Neuronal stem cell (in vitro differentiated cells): ENCODE measurements around the gene FAF2.
A peak's percentile ranks its signal among the peaks of the same experiment; 100 is the strongest.

Experiments
- DNase-seq: peaks from one replicate; pipeline ENCODE4 v3.0.0-alpha.2; 2013; ENCODE audit warnings: low spot score
- H2AFZ ChIP-seq: one replicate; pipeline ENCODE4 v1.6.1; 2013; ENCODE audit warnings: mild to moderate bottlenecking, low read length, inconsistent platforms
- H2AK5ac ChIP-seq: 2 replicates; pipeline ENCODE4 v1.6.1; 2013; ENCODE audit warnings: low read depth, mild to moderate bottlenecking, inconsistent platforms, low read length, moderate library complexity, mixed read lengths
- H2BK120ac ChIP-seq: 2 replicates; pipeline ENCODE4 v1.6.1; 2013; ENCODE audit warnings: low read depth, mild to moderate bottlenecking, inconsistent platforms, low read length, moderate library complexity, mixed read lengths
- H2BK12ac ChIP-seq: one replicate; pipeline ENCODE4 v1.6.1; 2013; ENCODE audit warnings: low read length, inconsistent platforms
- H2BK15ac ChIP-seq: 2 replicates; pipeline ENCODE4 v1.6.1; 2013; ENCODE audit warnings: mild to moderate bottlenecking, low read length, inconsistent platforms, mixed read lengths
- H2BK5ac ChIP-seq: one replicate; pipeline ENCODE4 v1.6.1; 2013; ENCODE audit warnings: inconsistent platforms, mild to moderate bottlenecking, low read length, moderate library complexity
- H3K14ac ChIP-seq: one replicate; pipeline ENCODE4 v1.6.1; 2013; ENCODE audit warnings: low read length, inconsistent platforms
- H3K18ac ChIP-seq: 2 replicates; pipeline ENCODE4 v1.6.1; 2013; ENCODE audit warnings: low read length, inconsistent platforms
- H3K23ac ChIP-seq: 2 replicates; pipeline ENCODE4 v1.6.1; 2013; ENCODE audit warnings: low read depth, mild to moderate bottlenecking, mixed read lengths, low read length, inconsistent platforms; ENCODE audit not compliant: poor library complexity
- H3K27ac ChIP-seq: replicated peaks from 3 replicates; pipeline ENCODE4 v1.5.1; 2013; ENCODE audit warnings: low read length, inconsistent platforms
- H3K27me3 ChIP-seq, 3 experiments: 2 replicates each; pipeline ENCODE4 v1.6.1; 2013; ENCODE audit warnings: low read length in 3 of 3, mild to moderate bottlenecking in 2 of 3, inconsistent platforms in 1 of 3, low read depth in 1 of 3, mixed read lengths in 1 of 3, moderate library complexity in 1 of 3; ENCODE audit not compliant: control insufficient read depth in 3 of 3, insufficient read depth in 3 of 3
- H3K36me3 ChIP-seq, 2 donors: replicated peaks in 1 of 2; 2 replicates each; pipeline ENCODE4 v1.6.1; 2013; ENCODE audit warnings: low read length in 2 of 2; ENCODE audit not compliant: control insufficient read depth in 2 of 2, insufficient read depth in 2 of 2
- H3K4ac ChIP-seq: 2 replicates; pipeline ENCODE4 v1.6.1; 2013; ENCODE audit warnings: inconsistent platforms, mild to moderate bottlenecking, low read length, moderate library complexity
- H3K4me1 ChIP-seq, 2 donors: 1 replicate in 1 of 2; 2 replicates in 1 of 2; pipeline ENCODE4 v1.6.1; 2013; ENCODE audit warnings: low read length in 2 of 2, low read depth in 1 of 2; ENCODE audit not compliant: control insufficient read depth in 2 of 2, insufficient read depth in 1 of 2
- H3K4me2 ChIP-seq: one replicate; pipeline ENCODE4 v1.6.1; 2013; ENCODE audit warnings: mild to moderate bottlenecking, low read length, inconsistent platforms; ENCODE audit not compliant: insufficient read depth, poor library complexity, severe bottlenecking
- H3K4me3 ChIP-seq, 2 donors: 2 replicates each; pipeline ENCODE4 v1.5.1; 2013; ENCODE audit warnings: low read length in 2 of 2, mild to moderate bottlenecking in 2 of 2, inconsistent platforms in 1 of 2, moderate library complexity in 1 of 2
- H3K79me1 ChIP-seq: one replicate; pipeline ENCODE4 v1.6.1; 2013; ENCODE audit warnings: low read depth, mild to moderate bottlenecking, inconsistent platforms, low read length, moderate library complexity
- H3K9ac ChIP-seq: one replicate; pipeline ENCODE4 v1.6.1; 2013; ENCODE audit warnings: mild to moderate bottlenecking, low read depth, low read length, inconsistent platforms; ENCODE audit not compliant: poor library complexity
- H3K9me3 ChIP-seq, 2 donors: replicated peaks in 1 of 2; 2 replicates each; pipeline versions ENCODE3 to v1.6.1; 2013; ENCODE audit warnings: low read length in 2 of 2, mild to moderate bottlenecking in 2 of 2, inconsistent platforms in 1 of 2, low read depth in 1 of 2, mixed read lengths in 1 of 2, moderate library complexity in 1 of 2; ENCODE audit not compliant: control insufficient read depth in 2 of 2, insufficient read depth in 1 of 2
- H4K8ac ChIP-seq: one replicate; pipeline ENCODE4 v1.6.1; 2013; ENCODE audit warnings: low read depth, mild to moderate bottlenecking, inconsistent platforms, low read length, moderate library complexity
- H4K91ac ChIP-seq: one replicate; pipeline ENCODE4 v1.6.1; 2013; ENCODE audit warnings: low read length, low read depth, mild to moderate bottlenecking, inconsistent platforms; ENCODE audit not compliant: poor library complexity
- WGBS, 2 donors: extraction: QIAGEN DNeasy Blood & Tissue Kit; methylation state at CpG; one replicate each; pipeline ENCODE4 v1.1.7; 2013; ENCODE audit warnings: missing lambda C conversion rate in 2 of 2, mixed read lengths in 1 of 2; ENCODE audit not compliant: insufficient read length in 2 of 2, insufficient replicate concordance in 1 of 2; ENCODE audit errors: extremely low coverage in 2 of 2; 5-methylcytosine and 5-hydroxymethylcytosine counted together

The FAF2 gene

DNA sequence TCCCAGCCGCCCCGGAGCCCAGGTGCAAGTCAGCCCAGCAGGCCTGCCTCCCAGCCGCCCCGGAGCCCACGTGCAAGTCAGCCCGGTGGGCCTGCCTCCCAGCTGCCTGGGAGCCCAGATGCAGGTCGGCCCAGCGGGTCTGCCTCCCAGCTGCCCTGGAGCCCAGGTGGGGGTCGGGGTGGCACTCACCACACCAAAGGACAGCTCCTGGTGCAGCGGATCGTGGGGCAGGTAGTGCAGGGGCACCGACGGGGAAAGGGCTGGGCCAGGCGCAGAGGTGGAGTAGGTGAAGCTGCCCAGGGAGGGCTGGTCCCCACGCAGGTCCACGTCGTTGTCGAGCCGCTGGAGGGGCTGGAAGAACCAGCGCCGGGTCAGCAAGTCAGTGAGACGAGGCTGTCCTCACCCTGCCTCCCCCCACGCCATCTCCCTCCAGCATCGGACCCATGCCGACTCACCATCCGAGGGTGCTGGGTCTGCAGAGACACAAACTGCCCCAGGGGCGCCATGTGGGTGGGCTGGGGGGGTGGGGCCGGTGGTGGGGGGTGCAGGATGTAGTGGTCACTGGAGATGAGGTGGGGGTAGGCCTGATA, 82.3 kb downstream of the FAF2 start:
- Histone ChIP-seq H3K36me3 (peaks cover 48 to 83% of the 10 kb centered on the region in 2 donors), H3K4ac (no peak overlapping the region), H3K18ac (no peak overlapping the region), H3K27me3 (no peaks in the 10 kb centered on the region), H4K8ac (no peak overlapping the region), H2AK5ac (no peak overlapping the region), H2BK12ac (no peak overlapping the region), H4K91ac (no peak overlapping the region), H3K79me1 (peaks cover 31% of the 10 kb centered on the region), H3K4me1 (peaks cover 4 to 12% of the 10 kb centered on the region in 2 donors), H3K4me3 (no peak overlapping the region), H3K4me2 (no peak overlapping the region), H2BK120ac (no peak overlapping the region), H3K23ac (peak overlapping the region; percentile 86), H3K9ac (no peak overlapping the region), H2BK5ac (no peak overlapping the region), H2AFZ (no peak overlapping the region), H3K27ac (no peak overlapping the region), H2BK15ac (no peak overlapping the region), H3K14ac (no peak overlapping the region), H3K9me3 (no peaks in the 10 kb centered on the region)
- DNase-seq, result no peak
- no CpG with 5 or more reads among the region's 28 CpGs for WGBS, 2 donors

DNA sequence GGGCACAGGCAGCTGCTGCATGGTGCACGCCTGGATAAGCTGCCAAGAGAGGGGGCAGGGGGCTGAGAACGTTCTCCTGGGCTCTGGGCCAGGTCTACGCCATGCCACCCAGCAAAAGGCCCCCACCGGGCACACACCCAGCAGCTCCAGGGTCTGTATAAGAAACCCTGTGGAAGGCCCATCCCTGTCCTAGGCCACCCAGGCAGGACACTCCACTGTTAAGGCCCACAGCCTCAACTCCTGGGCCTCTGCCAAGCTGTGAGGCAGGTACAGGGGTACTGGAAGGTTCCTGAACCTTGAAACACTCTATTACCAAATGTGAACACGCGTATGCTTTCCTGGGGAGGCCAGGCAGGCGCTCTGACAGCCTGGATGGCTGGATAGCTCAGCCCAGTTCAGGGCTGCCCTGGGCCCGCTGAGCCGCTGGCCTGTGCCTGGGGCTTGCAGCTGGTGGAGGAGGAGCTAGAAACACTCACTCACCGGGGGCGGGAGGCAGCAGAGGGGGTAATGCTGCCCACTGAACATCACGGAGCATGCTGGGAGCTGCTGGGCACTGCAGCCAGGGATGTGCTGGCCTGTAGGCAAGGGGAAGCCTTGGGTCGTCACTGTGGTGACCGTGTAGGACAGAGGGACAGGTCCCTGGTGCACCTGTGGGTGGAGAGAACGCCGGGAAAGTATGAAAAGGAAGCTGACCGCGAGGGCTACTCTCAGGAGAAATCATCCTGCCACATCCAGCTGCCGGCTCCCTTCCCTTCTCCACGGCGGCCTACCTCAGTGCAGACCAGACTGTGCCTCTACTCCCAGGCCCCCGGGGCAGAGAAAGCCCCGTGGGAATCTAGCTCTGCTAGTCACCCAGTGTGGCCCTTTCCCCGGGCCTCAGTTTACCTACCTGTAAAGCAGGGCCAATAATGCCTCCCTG, 83.1 kb downstream of the FAF2 start:
- H3K27me3 ChIP-seq, result no peaks in the 10 kb centered on the region
- WGBS, 2 donors, result no CpG with 5 or more reads among the region's 24 CpGs
- H2AK5ac ChIP-seq, result no peak overlapping the region
- peak overlapping the region; percentile 86 for H4K8ac ChIP-seq
- H2BK5ac ChIP-seq, result peak overlapping the region; percentile 48
- no peak overlapping the region for H3K9ac ChIP-seq
- no peak overlapping the region for H2BK120ac ChIP-seq
- no peak overlapping the region for H3K4me3 ChIP-seq
- no peak overlapping the region for H3K4ac ChIP-seq
- no peak overlapping the region for H3K4me2 ChIP-seq
- H4K91ac ChIP-seq, result no peak overlapping the region
- H3K9me3 ChIP-seq, result no peaks in the 10 kb centered on the region
- H3K4me1 ChIP-seq, result peaks cover 5 to 16% of the 10 kb centered on the region in 2 donors
- peaks cover 48 to 80% of the 10 kb centered on the region in 2 donors for H3K36me3 ChIP-seq
- H3K27ac ChIP-seq, result no peak overlapping the region
- H2BK15ac ChIP-seq, result no peak overlapping the region
- H3K23ac ChIP-seq, result peak overlapping the region; percentile 27
- no peak overlapping the region for H2AFZ ChIP-seq
- H3K14ac ChIP-seq, result no peak overlapping the region
- peak overlapping the region; percentile 9 for H3K18ac ChIP-seq
- H2BK12ac ChIP-seq, result no peak overlapping the region
- no peak for DNase-seq
- peaks cover 31% of the 10 kb centered on the region for H3K79me1 ChIP-seq

DNA sequence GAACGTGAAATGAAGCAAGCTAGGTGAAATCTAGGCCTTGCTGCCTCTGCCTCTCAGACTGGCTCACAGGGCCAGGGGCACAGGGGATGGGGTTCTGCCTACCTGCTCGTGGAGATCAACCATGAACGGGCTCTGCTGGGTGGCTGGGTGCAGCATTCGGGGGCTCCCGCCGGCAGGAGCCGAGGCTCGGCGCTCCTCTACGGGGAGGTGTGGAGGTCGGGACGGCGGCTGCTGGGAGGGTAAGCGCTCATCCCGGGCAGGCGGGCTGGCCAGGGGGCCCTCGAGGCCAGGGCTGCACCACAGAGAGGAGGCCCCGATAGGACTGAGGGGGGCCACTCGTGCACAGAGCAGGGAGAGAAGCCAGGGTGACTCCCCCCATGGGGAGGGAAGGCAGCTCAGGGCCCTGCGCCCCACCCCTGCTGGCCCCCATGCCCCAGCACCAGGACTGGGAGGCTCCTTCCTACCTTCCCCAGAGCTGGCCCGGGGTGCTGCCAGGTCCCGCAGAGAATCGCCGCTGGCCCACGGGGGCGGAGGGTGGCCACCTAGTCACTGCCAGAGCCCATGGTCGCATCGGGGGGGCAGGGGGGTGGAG, 83.8 kb downstream of the FAF2 start:
- no peak overlapping the region for H4K8ac ChIP-seq
- peak overlapping the region; percentile 15 for H3K9ac ChIP-seq
- H3K9me3 ChIP-seq, result no peaks in the 10 kb centered on the region
- H3K23ac ChIP-seq, result peak overlapping the region; percentile 2
- no peaks in the 10 kb centered on the region for H3K27me3 ChIP-seq
- H2AK5ac ChIP-seq, result no peak overlapping the region
- H2BK12ac ChIP-seq, result no peak overlapping the region
- no peak overlapping the region for H3K4ac ChIP-seq
- peaks cover 33% of the 10 kb centered on the region for H3K79me1 ChIP-seq
- H2BK5ac ChIP-seq, result no peak overlapping the region
- DNase-seq, result no peak
- no peak overlapping the region for H4K91ac ChIP-seq
- H3K36me3 ChIP-seq, result peaks cover 47 to 74% of the 10 kb centered on the region in 2 donors
- no peak overlapping the region for H3K14ac ChIP-seq
- H3K4me1 ChIP-seq, result peaks cover 5 to 16% of the 10 kb centered on the region in 2 donors
- H3K27ac ChIP-seq, result no peak overlapping the region
- H3K4me2 ChIP-seq, result no peak overlapping the region
- H2BK15ac ChIP-seq, result no peak overlapping the region
- H2AFZ ChIP-seq, result no peak overlapping the region
- no peak overlapping the region for H2BK120ac ChIP-seq
- H3K18ac ChIP-seq, result no peak overlapping the region
- no CpG with 5 or more reads among the region's 28 CpGs for WGBS, 2 donors
- no peak overlapping the region for H3K4me3 ChIP-seq

DNA sequence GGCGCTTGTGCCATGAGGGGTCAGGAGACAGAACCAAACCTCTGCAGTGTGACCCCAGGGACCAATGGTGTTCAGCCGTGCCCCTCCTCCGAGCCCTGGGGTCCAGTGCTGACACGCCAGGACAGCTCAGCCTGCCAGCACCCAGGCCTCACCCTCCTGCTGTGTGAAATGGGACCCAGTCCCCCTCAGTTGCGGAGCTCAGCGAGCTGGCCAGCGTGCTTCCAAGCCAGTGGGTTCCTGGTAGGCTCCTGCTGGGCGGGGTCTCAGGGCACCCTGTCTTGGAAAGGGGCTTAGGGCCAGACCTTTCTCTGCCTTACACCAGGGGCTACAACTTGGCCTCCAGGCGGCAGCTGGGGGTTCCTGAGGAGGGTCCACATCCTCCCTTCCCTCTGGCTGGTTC, 84.6 kb downstream of the FAF2 start:
- H2BK5ac ChIP-seq, result no peak overlapping the region

More for the DNA sequence above, 84.6 kb downstream of the FAF2 start:
- DNase-seq, result no peak
- Histone ChIP-seq H4K91ac (no peak overlapping the region), H2AFZ (no peak overlapping the region), H3K23ac (peak overlapping the region; percentile 81), H3K27ac (no peak overlapping the region), H3K36me3 (peaks cover 40 to 66% of the 10 kb centered on the region in 2 donors), H3K27me3 (no peaks in the 10 kb centered on the region), H3K4ac (no peak overlapping the region), H3K14ac (no peak overlapping the region), H2BK120ac (no peak overlapping the region), H3K9ac (no peak overlapping the region), H3K4me3 (no peak overlapping the region), H3K4me1 (peaks cover 5 to 16% of the 10 kb centered on the region in 2 donors), H3K79me1 (peaks cover 32% of the 10 kb centered on the region), H3K4me2 (no peak overlapping the region), H3K18ac (no peak overlapping the region), H2AK5ac (no peak overlapping the region), H3K9me3 (no peaks in the 10 kb centered on the region), H4K8ac (no peak overlapping the region), H2BK12ac (no peak overlapping the region), H2BK15ac (no peak overlapping the region)
- no CpG with 5 or more reads among the region's 9 CpGs for WGBS, 2 donors
